Measurements from ENCODE around the gene RGS2. TPM values are rescaled to one million over a fixed set of nuclear protein-coding genes. Genes with fewer than 3 reads are reported as not detected.
A peak's percentile ranks its signal among the peaks of the same experiment; 100 is the strongest.

RGS2 gene
- total RNA-seq, 6 donors from 2014 or later: 10.5 to 134 (median 54.7) TPM

DNA sequence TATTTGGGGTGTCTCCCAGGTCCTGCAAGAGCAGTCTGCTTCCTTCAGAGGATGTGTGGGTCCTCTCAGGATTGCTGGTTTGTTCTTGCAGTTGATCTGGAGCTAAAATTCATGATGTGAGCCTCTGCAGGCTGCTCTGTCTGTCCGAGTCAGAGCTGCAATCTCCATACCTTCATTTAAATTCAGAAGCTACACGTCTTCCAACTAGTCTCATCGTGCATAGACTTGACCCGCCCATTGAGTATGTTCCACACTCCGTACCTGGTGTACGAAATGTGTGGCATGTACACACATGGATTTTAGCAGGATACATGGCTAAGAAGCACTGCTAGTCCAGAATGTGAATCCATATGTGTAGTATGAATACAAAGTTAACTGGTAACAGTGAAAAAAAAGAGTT, 25.0 kb upstream of the RGS2 start:
- Histone ChIP-seq H3K36me3 (no peaks in the 10 kb centered on the region), H3K9me3 (peaks cover 0 to 4% (median 0%) of the 10 kb centered on the region in 4 donors), H3K4me1 (no peaks in the 10 kb centered on the region), H3K27me3 (no peaks in the 10 kb centered on the region), H3K4me3 (no peak overlapping the region), H3K27ac (no peak overlapping the region)
- TF ChIP-seq POLR2AphosphoS5 (IDR thresholded peaks at IDR 0.05) (no peak), EP300 (IDR thresholded peaks at IDR 0.05) (no peak), POLR2A (IDR thresholded peaks at IDR 0.05) (no peak)
- TF ChIP-seq, protein P1, sequence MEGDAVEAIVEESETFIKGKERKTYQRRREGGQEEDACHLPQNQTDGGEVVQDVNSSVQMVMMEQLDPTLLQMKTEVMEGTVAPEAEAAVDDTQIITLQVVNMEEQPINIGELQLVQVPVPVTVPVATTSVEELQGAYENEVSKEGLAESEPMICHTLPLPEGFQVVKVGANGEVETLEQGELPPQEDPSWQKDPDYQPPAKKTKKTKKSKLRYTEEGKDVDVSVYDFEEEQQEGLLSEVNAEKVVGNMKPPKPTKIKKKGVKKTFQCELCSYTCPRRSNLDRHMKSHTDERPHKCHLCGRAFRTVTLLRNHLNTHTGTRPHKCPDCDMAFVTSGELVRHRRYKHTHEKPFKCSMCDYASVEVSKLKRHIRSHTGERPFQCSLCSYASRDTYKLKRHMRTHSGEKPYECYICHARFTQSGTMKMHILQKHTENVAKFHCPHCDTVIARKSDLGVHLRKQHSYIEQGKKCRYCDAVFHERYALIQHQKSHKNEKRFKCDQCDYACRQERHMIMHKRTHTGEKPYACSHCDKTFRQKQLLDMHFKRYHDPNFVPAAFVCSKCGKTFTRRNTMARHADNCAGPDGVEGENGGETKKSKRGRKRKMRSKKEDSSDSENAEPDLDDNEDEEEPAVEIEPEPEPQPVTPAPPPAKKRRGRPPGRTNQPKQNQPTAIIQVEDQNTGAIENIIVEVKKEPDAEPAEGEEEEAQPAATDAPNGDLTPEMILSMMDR (IDR thresholded peaks at IDR 0.05): no peak
- no peak for ATAC-seq (ENCODE audit: low FRiP score in 2 of 2)
- no peak for DNase-seq
- 89 to 97% methylated on average over 6 of the region's 6 CpGs for WGBS, 2 donors

DNA sequence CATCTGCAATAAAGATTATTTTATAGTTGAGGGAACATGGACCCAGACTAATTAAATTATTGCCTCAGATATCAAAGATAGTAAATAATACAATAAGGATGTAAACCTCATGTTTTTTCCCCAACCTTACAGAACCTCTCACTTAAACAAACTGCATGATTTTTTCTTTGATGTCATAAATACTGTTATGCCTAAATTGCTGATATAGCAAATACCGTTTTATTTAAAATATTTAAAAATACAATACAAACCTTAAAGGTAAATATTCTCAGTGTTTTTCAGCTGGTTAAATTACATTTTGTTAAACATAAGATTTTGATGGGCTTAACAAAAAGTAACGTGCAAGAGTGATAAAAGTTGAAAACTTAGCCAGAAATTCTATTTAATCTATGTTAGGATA, 24.4 kb upstream of the RGS2 start:
- ATAC-seq (ENCODE audit: low FRiP score in 2 of 2): no peak
- TF ChIP-seq POLR2AphosphoS5 (IDR thresholded peaks at IDR 0.05): no peak
- TF ChIP-seq, protein P1 (IDR thresholded peaks at IDR 0.05): no peak
- H3K27ac ChIP-seq: no peak overlapping the region
- H3K4me1 ChIP-seq: no peaks in the 10 kb centered on the region
- no peaks in the 10 kb centered on the region for H3K36me3 ChIP-seq
- H3K27me3 ChIP-seq: no peaks in the 10 kb centered on the region
- H3K9me3 ChIP-seq: peaks cover 0 to 4% (median 0%) of the 10 kb centered on the region in 4 donors
- DNase-seq: no peak
- 87 to 90% methylated on average over 2 of the region's 2 CpGs for whole genome bisulfite sequencing, 2 donors
- no peak overlapping the region for H3K4me3 ChIP-seq

DNA sequence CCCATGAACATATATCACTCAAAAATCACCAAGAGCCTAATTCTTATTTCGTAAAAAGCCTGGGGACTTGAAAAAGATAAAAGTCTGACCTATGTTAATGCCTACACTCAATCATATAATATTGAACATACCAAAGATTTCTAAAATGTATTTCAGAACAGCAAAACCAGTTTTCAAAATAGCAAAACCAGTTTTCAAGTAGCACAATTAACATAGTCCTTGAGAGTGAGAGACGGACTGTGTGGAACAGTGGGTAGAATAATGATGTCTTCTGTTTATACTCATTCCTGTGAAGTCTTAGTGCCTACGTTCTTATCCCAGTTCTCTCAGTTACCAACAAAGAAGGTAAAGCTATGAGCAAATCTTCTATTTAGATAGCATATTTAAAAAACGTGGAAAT, 22.3 kb upstream of the RGS2 start:
- no peaks in the 10 kb centered on the region for H3K9me3 ChIP-seq
- H3K27me3 ChIP-seq: no peaks in the 10 kb centered on the region
- no peak for TF ChIP-seq POLR2A (IDR thresholded peaks at IDR 0.05)
- no peaks in the 10 kb centered on the region for H3K4me1 ChIP-seq
- 62 to 69% methylated on average over 4 of the region's 4 CpGs for WGBS, 2 donors
- DNase-seq (no peak), ATAC-seq (ENCODE audit: low FRiP score in 2 of 2) (peak; percentile 41 to 85)
- no peak overlapping the region for H3K4me3 ChIP-seq
- no peaks in the 10 kb centered on the region for H3K36me3 ChIP-seq
- H3K27ac ChIP-seq: peak overlapping the region in 2 of 4 donors; percentile 33 to 53

DNA sequence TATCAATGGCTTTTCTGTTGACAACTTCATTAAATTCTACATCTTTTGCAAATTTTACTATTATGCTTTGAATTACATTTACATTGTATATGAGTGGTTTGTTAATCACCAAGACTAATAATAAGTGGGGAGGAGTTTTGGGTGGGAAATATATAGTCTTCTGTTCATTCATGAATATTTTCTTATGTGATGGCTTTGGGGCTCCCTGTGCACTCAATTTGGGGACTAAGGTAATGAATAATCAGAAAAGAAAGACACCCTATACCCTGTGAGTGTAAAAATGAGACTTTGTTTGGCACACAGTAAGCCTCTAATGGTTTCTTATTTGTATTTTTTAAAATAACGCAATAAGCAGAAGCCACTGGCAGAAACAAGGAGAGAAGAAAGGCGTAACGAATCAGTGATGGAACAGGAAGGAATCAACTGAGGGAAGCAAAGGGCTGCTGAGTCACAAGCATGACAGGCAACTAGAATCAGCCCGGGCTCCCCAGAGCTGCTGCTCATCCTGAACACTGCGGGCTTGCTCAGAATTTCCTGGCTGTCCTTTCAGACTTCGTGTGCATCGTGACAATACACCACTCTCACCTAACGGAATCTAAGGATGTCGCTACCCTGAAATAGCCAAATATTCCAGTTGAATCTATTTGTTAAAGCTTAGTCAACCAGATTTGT, 20.8 kb upstream of the RGS2 start:
- DNase-seq (peak in 1 of 2 donors; percentile 48), ATAC-seq (ENCODE audit: low FRiP score in 2 of 2) (peak; percentile 46 to 89)
- Histone ChIP-seq H3K27me3 (no peaks in the 10 kb centered on the region), H3K9me3 (no peaks in the 10 kb centered on the region), H3K27ac (no peak overlapping the region), H3K36me3 (no peaks in the 10 kb centered on the region), H3K4me3 (no peak overlapping the region), H3K4me1 (no peaks in the 10 kb centered on the region)
- TF ChIP-seq, protein P1 (IDR thresholded peaks at IDR 0.05): no peak
- TF ChIP-seq EP300 (IDR thresholded peaks at IDR 0.05) (no peak), POLR2A (IDR thresholded peaks at IDR 0.05) (no peak), POLR2AphosphoS5 (IDR thresholded peaks at IDR 0.05) (no peak)
- WGBS, 2 donors: 53 to 61% methylated on average over 9 of the region's 9 CpGs

DNA sequence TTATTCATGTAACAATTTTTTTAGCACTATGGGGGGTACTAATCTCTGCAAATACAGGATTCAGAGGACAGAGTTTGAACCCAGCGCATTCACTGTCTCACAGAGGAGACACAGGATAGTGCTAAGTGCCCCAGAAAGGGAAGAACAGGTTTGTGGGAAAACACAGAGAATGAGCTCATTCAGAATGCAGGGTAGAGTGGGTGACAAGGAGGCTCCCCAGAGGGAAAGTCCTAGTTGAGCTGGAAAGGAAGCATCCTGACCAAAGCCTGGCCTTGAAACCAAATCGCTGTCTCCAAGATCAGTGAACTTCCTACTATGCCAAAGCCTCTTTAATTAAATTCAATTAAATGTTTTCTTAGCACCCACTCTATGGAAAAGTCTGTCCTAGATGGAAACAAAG, 19.0 kb upstream of the RGS2 start:
- 88 to 92% methylated on average over 2 of the region's 2 CpGs for WGBS, 2 donors

More for the DNA sequence above, 19.0 kb upstream of the RGS2 start:
- no peak for DNase-seq
- H3K9me3 ChIP-seq: no peaks in the 10 kb centered on the region
- no peaks in the 10 kb centered on the region for H3K4me1 ChIP-seq
- no peak overlapping the region for H3K27ac ChIP-seq
- ATAC-seq (ENCODE audit: low FRiP score in 2 of 2): no peak
- no peaks in the 10 kb centered on the region for H3K27me3 ChIP-seq
- TF ChIP-seq, protein P1 (IDR thresholded peaks at IDR 0.05): no peak
- no peak for TF ChIP-seq EP300 (IDR thresholded peaks at IDR 0.05)
- no peak for TF ChIP-seq POLR2A (IDR thresholded peaks at IDR 0.05)
- no peak for TF ChIP-seq POLR2AphosphoS5 (IDR thresholded peaks at IDR 0.05)
- H3K36me3 ChIP-seq: no peaks in the 10 kb centered on the region
- H3K4me3 ChIP-seq: no peak overlapping the region
